Measurements from ENCODE around the gene SST.

GRCh38 chr3:187640569-187641059 is 29.6 kb downstream of the SST start:
- TF ChIP-seq CTCF (IDR thresholded peaks at IDR 0.05) (no peak), POLR2A (IDR thresholded peaks at IDR 0.05) (no peak)

Measured in uterus (tissue), 2 donors.